Glutamatergic neuron (in vitro differentiated cells): Measurements from ENCODE around the gene MDN1. TPM values are rescaled to one million over a fixed set of nuclear protein-coding genes. Genes with fewer than 3 reads are reported as not detected.
"Not testable (repeated sequence)": the region's sequence is repeated elsewhere in the genome, so short reads cannot be mapped to it uniquely, and the experiment has no call there.

ENCODE experiments used
- DNase-seq: peaks from one replicate; pipeline ENCODE4 v3.0.0; 2022
- H3K27ac Mint-ChIP-seq: one replicate; pipeline ENCODE4 v1.8.0; 2020; ENCODE audit warnings: mild to moderate bottlenecking, mixed read lengths, inconsistent platforms; ENCODE audit not compliant: unreplicated experiment
- H3K27me3 Mint-ChIP-seq: one replicate; pipeline ENCODE4 v1.8.0; 2020; ENCODE audit warnings: mild to moderate bottlenecking, moderate library complexity, mixed read lengths, inconsistent platforms; ENCODE audit not compliant: unreplicated experiment
- H3K36me3 Mint-ChIP-seq: one replicate; pipeline ENCODE4 v1.8.0; 2020; ENCODE audit warnings: mild to moderate bottlenecking, mixed read lengths, inconsistent platforms; ENCODE audit not compliant: unreplicated experiment
- H3K4me1 Mint-ChIP-seq: one replicate; pipeline ENCODE4 v1.8.0; 2020; ENCODE audit warnings: mild to moderate bottlenecking, low read depth, mixed read lengths, inconsistent platforms; ENCODE audit not compliant: unreplicated experiment
- H3K4me3 Mint-ChIP-seq: one replicate; pipeline ENCODE4 v1.8.0; 2020; ENCODE audit warnings: mild to moderate bottlenecking, mixed read lengths, inconsistent platforms; ENCODE audit not compliant: unreplicated experiment
- H3K9me3 Mint-ChIP-seq: one replicate; pipeline ENCODE4 v1.8.0; 2020; ENCODE audit warnings: mild to moderate bottlenecking, moderate library complexity, mixed read lengths, inconsistent platforms; ENCODE audit not compliant: unreplicated experiment
- total RNA-seq: library from RNA; stranded (reverse); fragmentation: NEBNext Ultra II Directional; extraction: Animal tissue kit (Norgen Biotek cat#: 25700); gene quantifications from one replicate; pipeline ENCODE4 v1.2.1, GENCODE V29; 2021; ENCODE audit not compliant: unreplicated experiment
- TF ChIP-seq, protein P1 (sequence below): fragments of 200-600 bp; sonication (generic); IDR thresholded peaks from one replicate; pipeline ENCODE4 v1.5.0; 2021; ENCODE audit not compliant: partially characterized antibody, unreplicated experiment

Gene MDN1
- total RNA-seq, 1 donor from 2014 or later = 39.2 TPM

- H3K36me3 Mint-ChIP-seq = no peaks in the 10 kb centered on the region
- TF ChIP-seq, protein P1, sequence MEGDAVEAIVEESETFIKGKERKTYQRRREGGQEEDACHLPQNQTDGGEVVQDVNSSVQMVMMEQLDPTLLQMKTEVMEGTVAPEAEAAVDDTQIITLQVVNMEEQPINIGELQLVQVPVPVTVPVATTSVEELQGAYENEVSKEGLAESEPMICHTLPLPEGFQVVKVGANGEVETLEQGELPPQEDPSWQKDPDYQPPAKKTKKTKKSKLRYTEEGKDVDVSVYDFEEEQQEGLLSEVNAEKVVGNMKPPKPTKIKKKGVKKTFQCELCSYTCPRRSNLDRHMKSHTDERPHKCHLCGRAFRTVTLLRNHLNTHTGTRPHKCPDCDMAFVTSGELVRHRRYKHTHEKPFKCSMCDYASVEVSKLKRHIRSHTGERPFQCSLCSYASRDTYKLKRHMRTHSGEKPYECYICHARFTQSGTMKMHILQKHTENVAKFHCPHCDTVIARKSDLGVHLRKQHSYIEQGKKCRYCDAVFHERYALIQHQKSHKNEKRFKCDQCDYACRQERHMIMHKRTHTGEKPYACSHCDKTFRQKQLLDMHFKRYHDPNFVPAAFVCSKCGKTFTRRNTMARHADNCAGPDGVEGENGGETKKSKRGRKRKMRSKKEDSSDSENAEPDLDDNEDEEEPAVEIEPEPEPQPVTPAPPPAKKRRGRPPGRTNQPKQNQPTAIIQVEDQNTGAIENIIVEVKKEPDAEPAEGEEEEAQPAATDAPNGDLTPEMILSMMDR = no peak
- peaks cover 3% of the 10 kb centered on the region for H3K27me3 Mint-ChIP-seq
- H3K27ac Mint-ChIP-seq = no peak overlapping the region
- no peak for DNase-seq
- no peaks in the 10 kb centered on the region for H3K9me3 Mint-ChIP-seq
- no peaks in the 10 kb centered on the region for H3K4me1 Mint-ChIP-seq
- H3K4me3 Mint-ChIP-seq = no peak overlapping the region
Measured at GRCh38 chr6:89745716-89746115, 73.9 kb downstream of the MDN1 start.

GRCh38 chr6:89745096-89745495 is 74.5 kb downstream of the MDN1 start:
- H3K4me1 Mint-ChIP-seq = no peaks in the 10 kb centered on the region
- H3K36me3 Mint-ChIP-seq = no peaks in the 10 kb centered on the region
- H3K27ac Mint-ChIP-seq = no peak overlapping the region
- no peak for DNase-seq
- TF ChIP-seq, protein P1 = no peak
- H3K27me3 Mint-ChIP-seq = peaks cover 3% of the 10 kb centered on the region
- H3K4me3 Mint-ChIP-seq = no peak overlapping the region
- H3K9me3 Mint-ChIP-seq = no peaks in the 10 kb centered on the region

DNA sequence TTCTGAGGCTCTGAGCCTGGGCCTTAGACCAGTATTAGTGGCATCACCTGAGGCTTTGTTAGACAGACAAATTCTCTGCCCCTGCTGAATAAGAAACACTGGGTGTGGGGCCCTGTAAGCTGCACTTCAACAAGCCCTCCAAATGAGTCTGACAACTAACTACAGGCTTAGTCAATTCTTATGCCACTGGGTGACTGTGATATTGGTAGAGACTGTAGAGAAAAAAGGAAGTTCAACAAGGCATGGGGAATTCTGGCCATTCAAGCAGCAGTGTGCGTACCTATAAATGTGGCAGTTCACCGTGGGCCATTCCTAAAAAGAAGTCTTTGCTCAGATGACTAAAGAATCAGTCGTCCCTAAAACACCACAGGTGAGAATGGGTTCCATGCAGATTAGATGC is 82.7 kb downstream of the MDN1 start:
- Mint-ChIP-seq H3K4me1 (no peaks in the 10 kb centered on the region), H3K9me3 (no peaks in the 10 kb centered on the region), H3K36me3 (no peaks in the 10 kb centered on the region), H3K27ac (no peak overlapping the region), H3K27me3 (no peaks in the 10 kb centered on the region), H3K4me3 (no peak overlapping the region)
- TF ChIP-seq, protein P1 = no peak
- no peak for DNase-seq

DNA sequence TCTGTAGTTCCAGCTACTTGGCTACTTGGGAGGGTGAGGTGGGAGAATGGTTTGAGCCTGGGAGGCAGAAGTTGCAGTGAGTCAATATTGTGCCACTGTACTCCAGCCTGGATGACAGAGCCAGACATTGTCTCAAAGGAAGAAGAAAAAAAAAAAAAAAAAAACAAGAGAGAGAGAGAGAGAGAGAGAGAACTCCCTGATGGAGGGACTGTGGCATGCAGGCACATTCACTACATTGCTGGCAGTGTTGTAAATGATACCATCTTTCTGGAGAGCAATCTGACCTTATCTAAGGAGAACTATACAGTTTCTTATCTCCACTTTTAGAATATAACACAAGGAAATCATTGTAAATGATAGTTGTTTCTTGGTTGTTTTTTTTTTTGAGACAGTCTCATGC is 85.1 kb downstream of the MDN1 start:
- H3K27ac Mint-ChIP-seq = no peak overlapping the region
- H3K9me3 Mint-ChIP-seq = no peaks in the 10 kb centered on the region
- TF ChIP-seq, protein P1 = no peak
- H3K36me3 Mint-ChIP-seq = no peaks in the 10 kb centered on the region
- no peaks in the 10 kb centered on the region for H3K4me1 Mint-ChIP-seq
- H3K4me3 Mint-ChIP-seq = no peak overlapping the region
- no peaks in the 10 kb centered on the region for H3K27me3 Mint-ChIP-seq
- DNase-seq = no peak

- Mint-ChIP-seq H3K27me3 (no peaks in the 10 kb centered on the region), H3K27ac (no peak overlapping the region), H3K4me3 (no peak overlapping the region), H3K9me3 (no peaks in the 10 kb centered on the region), H3K36me3 (no peaks in the 10 kb centered on the region), H3K4me1 (no peaks in the 10 kb centered on the region)
- TF ChIP-seq, protein P1 = no peak
- DNase-seq = no peak
Measured at GRCh38 chr6:89731924-89732567, 87.5 kb downstream of the MDN1 start.

DNA sequence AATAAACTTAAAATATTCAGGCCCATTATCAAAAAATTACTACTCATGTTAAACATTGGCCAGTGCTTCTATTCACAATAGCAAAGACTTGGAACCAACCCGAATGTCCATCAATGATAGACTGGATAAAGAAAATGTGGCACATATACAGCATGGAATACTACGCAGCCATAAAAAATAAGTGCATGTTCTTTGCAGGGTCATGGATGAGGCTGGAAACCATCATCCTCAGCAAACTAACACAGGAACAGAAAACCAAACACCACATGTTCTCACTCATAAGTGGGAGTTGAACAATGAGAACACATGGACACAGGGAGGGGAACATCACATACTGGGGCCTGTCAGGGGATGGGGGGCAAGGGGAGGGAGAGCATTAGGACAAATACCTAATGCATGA is 88.3 kb downstream of the MDN1 start:
- not testable (repeated sequence) for H3K36me3 Mint-ChIP-seq, DNase-seq, H3K27me3 Mint-ChIP-seq, H3K4me1 Mint-ChIP-seq, H3K9me3 Mint-ChIP-seq, H3K27ac Mint-ChIP-seq, H3K4me3 Mint-ChIP-seq
